Bronchial epithelial cell (primary cell): ENCODE data around the gene SCD5. TPM values are rescaled to one million over a fixed set of nuclear protein-coding genes. Genes with fewer than 3 reads are reported as not detected.

Experiments
- DNase-seq: peaks from one replicate; pipeline ENCODE4 v3.0.0-alpha.2; 2010; ENCODE audit warnings: low read depth
- FAIRE-seq: peaks from 2 replicates; lab custom pipeline; 2011; peaks lifted over from hg19 to GRCh38; lab: Jason Lieb, UNC
- H3K27me3 ChIP-seq: 2 replicates; pipeline ENCODE4 v1.5.1; 2011; ENCODE audit warnings: low read length; ENCODE audit not compliant: control insufficient read depth, insufficient read depth
- H3K36me3 ChIP-seq: 2 replicates; pipeline ENCODE4 v1.5.1; 2011; ENCODE audit warnings: low read length; ENCODE audit not compliant: control insufficient read depth, insufficient read depth
- H3K4me3 ChIP-seq: 2 replicates; pipeline ENCODE4 v1.5.1; 2011; ENCODE audit warnings: mild to moderate bottlenecking, low read depth, low read length, control low read depth
- total RNA-seq: library from RNA; depleted of rRNA; stranded (reverse); fragments of >200 nt; gene quantifications from 2 replicates; pipeline ENCODE4 v1.2.1, GENCODE V29; 2014
- TF ChIP-seq, protein P1 (sequence below): IDR thresholded peaks from 2 replicates; pipeline ENCODE4 v1.5.1; 2011; ENCODE audit warnings: mild to moderate bottlenecking, moderate library complexity, low read length, control low read depth, inconsistent platforms; ENCODE audit not compliant: insufficient read depth, severe bottlenecking

The SCD5 gene
- total RNA-seq, 1 donor from 2014 or later, result 1.3 TPM

DNA sequence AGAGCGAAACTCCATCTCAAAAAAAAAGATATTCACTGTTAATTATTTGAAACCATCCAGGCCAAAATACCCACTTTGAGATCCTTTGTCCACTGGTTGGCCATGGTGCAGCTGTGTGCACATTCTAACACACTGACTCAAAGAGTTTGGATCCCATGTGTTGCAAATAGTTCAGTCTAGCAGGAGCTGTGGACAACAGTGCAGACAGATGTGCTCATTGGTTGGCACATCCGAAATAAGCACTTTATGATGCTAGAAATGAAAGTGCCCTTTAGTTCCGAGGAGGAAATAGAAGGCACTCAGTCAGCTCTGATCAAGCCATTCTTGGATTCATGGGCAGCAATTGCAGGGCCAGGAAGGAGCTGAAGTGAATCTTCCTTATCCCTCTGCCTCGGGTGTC, 173.8 kb downstream of the SCD5 start:
- TF ChIP-seq, protein P1, sequence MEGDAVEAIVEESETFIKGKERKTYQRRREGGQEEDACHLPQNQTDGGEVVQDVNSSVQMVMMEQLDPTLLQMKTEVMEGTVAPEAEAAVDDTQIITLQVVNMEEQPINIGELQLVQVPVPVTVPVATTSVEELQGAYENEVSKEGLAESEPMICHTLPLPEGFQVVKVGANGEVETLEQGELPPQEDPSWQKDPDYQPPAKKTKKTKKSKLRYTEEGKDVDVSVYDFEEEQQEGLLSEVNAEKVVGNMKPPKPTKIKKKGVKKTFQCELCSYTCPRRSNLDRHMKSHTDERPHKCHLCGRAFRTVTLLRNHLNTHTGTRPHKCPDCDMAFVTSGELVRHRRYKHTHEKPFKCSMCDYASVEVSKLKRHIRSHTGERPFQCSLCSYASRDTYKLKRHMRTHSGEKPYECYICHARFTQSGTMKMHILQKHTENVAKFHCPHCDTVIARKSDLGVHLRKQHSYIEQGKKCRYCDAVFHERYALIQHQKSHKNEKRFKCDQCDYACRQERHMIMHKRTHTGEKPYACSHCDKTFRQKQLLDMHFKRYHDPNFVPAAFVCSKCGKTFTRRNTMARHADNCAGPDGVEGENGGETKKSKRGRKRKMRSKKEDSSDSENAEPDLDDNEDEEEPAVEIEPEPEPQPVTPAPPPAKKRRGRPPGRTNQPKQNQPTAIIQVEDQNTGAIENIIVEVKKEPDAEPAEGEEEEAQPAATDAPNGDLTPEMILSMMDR, result no peak

DNA sequence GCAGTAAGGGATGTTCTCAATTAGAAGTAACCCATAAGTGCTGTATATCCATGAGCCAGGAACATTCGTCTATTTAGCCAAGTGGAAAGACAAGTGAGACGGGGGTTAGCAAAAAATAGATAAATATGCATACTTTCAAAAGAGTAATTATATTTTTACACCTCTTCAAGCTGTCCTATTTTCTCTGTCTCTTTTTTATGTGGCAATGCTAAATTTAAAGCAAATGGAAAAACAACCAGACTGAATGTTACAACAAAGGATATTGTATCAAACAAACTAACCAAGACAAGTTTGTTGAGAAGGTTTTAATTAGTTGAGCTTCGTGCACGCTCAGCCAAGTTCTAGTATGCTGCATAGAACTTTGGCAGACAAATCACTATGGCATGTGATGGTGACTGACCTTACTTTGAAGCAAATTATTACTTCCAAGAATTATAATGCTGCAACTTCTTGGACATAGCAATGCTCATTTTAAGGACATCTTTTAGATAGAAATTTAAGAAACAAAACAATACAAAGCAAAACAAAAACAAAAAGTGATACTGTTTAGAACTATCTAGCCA, 175.4 kb downstream of the SCD5 start:
- Histone ChIP-seq H3K27me3 (no peaks in the 10 kb centered on the region), H3K4me3 (no peak overlapping the region), H3K36me3 (no peaks in the 10 kb centered on the region)
- TF ChIP-seq, protein P1, result no peak
- DNase-seq, result no peak
- no peak for FAIRE-seq

More for the DNA sequence above, 173.8 kb downstream of the SCD5 start:
- FAIRE-seq, result no peak
- Histone ChIP-seq H3K4me3 (no peak overlapping the region), H3K27me3 (no peaks in the 10 kb centered on the region), H3K36me3 (no peaks in the 10 kb centered on the region)
- DNase-seq, result no peak

DNA sequence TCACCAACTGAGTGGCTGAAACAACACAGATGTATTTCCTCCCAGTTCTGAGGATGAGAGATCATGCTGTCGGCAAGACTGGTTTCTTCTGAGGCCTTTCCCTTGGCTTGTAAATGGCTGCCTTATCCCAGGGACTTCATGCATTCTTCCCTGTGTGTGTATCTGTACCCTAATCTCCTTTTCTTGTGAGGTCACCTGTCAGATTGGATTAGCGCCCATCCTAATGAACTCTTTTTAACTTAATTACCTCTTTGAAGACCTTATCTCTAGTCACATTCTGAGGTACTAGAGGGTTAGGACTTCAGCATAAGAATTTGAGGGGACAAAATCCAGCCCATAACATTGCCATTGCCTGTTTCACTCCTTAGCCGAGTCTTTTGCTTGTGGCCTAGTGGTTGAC, 177.3 kb downstream of the SCD5 start:
- H3K27me3 ChIP-seq, result no peaks in the 10 kb centered on the region
- DNase-seq (no peak), FAIRE-seq (no peak)
- H3K36me3 ChIP-seq, result no peaks in the 10 kb centered on the region
- TF ChIP-seq, protein P1, result no peak
- H3K4me3 ChIP-seq, result no peak overlapping the region

DNA sequence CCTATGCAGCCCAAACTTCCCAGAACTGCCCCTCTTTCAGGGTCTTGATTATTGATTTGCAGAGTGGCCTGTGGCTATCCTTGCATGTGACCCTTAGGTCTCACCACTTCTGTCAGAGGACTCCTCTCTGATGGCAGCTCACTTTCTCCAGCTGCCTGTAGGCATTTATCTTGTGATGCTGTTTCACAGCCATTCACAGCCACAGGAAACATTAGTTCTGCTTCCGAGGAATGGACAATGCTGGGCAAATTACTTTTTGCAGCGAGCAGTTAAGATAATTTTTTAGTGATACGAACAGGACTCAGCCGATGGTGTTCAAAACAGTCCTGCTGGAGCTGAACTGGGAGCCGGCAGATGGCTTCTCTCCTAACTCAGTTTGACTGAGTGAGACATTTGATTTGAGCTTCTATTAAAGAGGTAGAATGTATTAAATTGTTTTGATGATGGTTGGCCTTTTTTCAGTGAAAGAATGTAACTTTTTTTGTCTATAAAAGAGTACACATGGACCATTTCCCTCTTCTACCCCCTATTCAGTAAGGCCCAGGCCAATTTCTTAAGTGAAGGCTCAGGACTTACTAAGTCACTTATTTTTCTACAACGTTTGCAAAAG, 178.4 kb downstream of the SCD5 start:
- no peaks in the 10 kb centered on the region for H3K36me3 ChIP-seq
- TF ChIP-seq, protein P1, result no peak
- FAIRE-seq (no peak), DNase-seq (no peak)
- H3K27me3 ChIP-seq, result no peaks in the 10 kb centered on the region
- H3K4me3 ChIP-seq, result no peak overlapping the region

DNA sequence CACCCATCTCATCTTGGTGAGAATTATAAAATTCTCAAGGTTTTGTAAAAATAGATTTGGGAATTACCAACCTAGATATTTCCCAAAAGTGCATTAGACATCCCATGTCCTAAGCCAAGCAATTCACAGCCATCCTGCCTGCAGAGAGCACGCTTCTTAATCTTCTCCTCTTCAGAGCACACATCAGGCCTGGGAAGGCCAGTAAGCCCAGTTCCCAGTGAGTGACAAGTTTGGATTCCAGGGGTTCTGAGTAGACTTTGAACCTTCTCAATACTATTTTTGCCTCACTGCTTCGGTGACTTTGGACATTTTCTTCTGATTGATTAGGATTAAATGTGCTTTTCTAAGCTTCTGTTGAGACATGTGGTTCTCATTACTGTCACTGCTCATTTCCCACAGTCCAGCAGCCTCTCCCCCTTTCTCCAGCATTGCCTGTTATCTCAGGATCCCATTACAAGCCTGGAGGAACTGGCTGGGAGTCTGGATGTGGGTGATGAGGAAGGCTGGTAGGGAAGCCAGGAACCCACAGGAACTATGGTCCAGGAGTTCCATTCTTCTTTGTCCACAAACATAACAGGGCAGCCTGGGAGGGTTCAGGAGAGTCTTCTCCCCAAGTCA, 180.4 kb downstream of the SCD5 start:
- Histone ChIP-seq H3K27me3 (no peaks in the 10 kb centered on the region), H3K36me3 (no peaks in the 10 kb centered on the region), H3K4me3 (no peak overlapping the region)
- FAIRE-seq, result no peak
- TF ChIP-seq, protein P1, result no peak
- DNase-seq, result no peak
